ENCODE data around the gene PANK4. TPM values are rescaled to one million over a fixed set of nuclear protein-coding genes. Genes with fewer than 3 reads are reported as not detected.

Gene PANK4
- total and polyA plus RNA-seq, 12 donors, result 26.1 to 56.4 (median 34.5) TPM

DNA sequence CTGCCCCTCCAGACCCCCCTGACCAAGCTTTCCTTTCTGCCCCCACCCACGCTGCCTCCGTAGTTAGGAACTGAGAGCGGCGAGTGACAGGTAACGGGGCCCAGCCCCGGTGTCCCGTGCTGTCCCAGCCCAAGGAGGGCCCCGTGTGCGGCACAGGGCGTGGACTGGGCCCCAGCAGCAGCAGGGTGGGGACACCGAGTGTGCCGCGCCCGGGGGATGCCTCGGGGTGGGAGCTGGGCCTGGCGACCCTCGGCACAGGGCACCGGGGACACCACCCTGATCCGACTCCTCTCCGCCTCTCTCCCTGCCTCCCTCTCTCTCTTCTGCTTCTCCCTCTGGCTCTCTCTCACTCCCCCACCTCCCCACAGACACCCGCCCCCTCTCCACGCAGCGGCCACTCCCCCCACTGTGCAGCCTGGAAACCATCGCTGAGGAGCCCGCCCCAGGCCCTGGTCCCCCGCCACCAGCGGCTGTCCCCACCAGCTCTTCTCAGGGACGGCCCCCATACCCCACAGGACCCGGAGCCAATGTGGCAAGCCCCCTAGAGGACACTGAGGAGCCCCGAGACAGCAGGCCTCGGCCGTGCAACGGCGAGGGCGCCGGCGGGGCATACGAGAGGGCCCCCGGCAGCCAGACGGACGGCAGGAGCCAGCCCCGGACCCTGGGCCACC, 22.7 kb downstream of the PANK4 start:
- Histone ChIP-seq H3K36me3 (peaks cover 0 to 16% (median 8%) of the 10 kb centered on the region in 9 donors), H3K27ac (no peak overlapping the region), H3K4me1 (peaks cover 0 to 31% (median 12%) of the 10 kb centered on the region in 9 donors), H3K27me3 (peaks cover 3 to 62% (median 54%) of the 10 kb centered on the region in 7 donors), H3K9me3 (no peaks in the 10 kb centered on the region), H3K4me3 (no peak overlapping the region)
- intact Hi-C loops (cut with DNase I), result no loop called here
- DNase-seq (no peak), ATAC-seq (no peak)
- TF ChIP-seq, protein P1, sequence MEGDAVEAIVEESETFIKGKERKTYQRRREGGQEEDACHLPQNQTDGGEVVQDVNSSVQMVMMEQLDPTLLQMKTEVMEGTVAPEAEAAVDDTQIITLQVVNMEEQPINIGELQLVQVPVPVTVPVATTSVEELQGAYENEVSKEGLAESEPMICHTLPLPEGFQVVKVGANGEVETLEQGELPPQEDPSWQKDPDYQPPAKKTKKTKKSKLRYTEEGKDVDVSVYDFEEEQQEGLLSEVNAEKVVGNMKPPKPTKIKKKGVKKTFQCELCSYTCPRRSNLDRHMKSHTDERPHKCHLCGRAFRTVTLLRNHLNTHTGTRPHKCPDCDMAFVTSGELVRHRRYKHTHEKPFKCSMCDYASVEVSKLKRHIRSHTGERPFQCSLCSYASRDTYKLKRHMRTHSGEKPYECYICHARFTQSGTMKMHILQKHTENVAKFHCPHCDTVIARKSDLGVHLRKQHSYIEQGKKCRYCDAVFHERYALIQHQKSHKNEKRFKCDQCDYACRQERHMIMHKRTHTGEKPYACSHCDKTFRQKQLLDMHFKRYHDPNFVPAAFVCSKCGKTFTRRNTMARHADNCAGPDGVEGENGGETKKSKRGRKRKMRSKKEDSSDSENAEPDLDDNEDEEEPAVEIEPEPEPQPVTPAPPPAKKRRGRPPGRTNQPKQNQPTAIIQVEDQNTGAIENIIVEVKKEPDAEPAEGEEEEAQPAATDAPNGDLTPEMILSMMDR (IDR thresholded peaks at IDR 0.05), result no peak
- 31 to 44% methylated on average over 35 to 42 of the region's 42 CpGs for WGBS, 2 donors

DNA sequence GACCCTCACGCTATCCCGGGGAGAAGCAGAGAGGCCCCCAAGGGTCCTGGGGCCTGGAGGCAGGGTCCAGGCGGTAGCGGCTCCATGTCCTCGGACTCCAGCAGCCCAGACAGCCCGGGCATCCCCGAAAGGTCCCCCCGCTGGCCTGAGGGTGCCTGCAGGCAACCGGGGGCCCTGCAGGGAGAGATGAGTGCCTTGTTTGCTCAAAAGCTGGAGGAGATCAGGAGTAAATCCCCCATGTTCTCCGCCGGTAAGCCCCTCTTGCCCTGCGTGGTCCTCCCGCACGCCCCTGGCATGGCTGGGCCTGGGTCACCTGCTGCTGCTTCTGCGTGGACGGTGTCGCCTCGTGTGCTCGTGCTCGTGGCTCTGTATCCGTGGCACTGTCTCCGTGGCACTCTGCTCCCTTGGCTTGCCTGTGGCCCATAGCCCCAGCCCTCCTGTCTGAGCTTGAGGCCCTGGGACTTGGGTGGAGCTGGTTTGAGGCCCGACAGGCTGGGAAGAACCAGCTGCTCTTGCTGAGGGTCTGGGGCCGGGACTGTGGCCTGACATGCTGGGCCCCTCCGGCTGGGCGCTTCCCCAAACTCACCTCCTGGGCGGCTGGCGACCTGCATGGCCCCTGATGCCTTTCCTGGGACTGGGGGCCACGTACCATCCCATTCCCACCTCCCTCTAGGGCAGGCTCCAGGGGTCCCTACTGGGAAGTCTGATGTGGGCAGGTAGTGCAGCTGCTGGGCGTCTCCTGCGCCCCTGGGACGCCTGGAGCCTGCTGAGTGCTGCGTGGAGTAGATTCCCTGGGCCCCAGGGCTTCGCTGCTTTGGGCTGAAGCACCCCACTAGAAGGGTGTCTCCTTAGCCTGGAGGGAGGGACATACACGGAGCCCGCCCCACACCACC, 23.5 kb downstream of the PANK4 start:
- H3K27me3 ChIP-seq, result peaks cover 3 to 69% (median 60%) of the 10 kb centered on the region in 7 donors
- intact Hi-C loops (cut with DNase I), result no loop called here
- 74 to 76% methylated on average over 36 of the region's 36 CpGs for WGBS, 2 donors
- H3K4me1 ChIP-seq, result peaks cover 0 to 31% (median 12%) of the 10 kb centered on the region in 9 donors
- TF ChIP-seq, protein P1 (IDR thresholded peaks at IDR 0.05), result no peak
- ATAC-seq (no peak), DNase-seq (no peak)
- H3K9me3 ChIP-seq, result no peaks in the 10 kb centered on the region
- no peak overlapping the region for H3K4me3 ChIP-seq
- no peak overlapping the region for H3K27ac ChIP-seq
- H3K36me3 ChIP-seq, result peaks cover 0 to 9% (median under 1%) of the 10 kb centered on the region in 9 donors

DNA sequence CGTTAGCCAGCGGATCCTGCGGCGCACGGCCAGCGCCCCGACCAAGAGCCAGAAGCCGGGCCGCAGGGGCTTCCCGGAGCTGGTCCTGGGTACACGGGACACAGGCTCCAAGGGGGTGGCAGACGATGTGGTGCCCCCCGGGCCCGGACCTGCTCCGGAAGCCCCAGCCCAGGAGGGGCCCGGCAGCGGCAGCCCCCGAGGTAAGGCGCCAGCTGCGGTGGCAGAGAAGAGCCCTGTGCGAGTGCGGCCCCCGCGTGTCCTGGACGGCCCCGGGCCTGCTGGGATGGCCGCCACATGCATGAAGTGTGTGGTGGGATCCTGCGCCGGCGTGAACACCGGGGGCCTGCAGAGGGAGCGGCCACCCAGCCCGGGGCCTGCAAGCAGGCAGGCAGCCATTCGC, 24.2 kb downstream of the PANK4 start:
- peaks cover 0 to 2% (median 0%) of the 10 kb centered on the region in 9 donors for H3K36me3 ChIP-seq
- H3K9me3 ChIP-seq, result no peaks in the 10 kb centered on the region
- ATAC-seq (no peak), DNase-seq (no peak)
- WGBS, 2 donors, result 84 to 85% methylated on average over 34 of the region's 34 CpGs
- no peak overlapping the region for H3K27ac ChIP-seq
- intact Hi-C loops (cut with DNase I), result no loop called here
- TF ChIP-seq, protein P1 (IDR thresholded peaks at IDR 0.05), result no peak
- H3K4me3 ChIP-seq, result no peak overlapping the region
- peaks cover 0 to 31% (median 12%) of the 10 kb centered on the region in 9 donors for H3K4me1 ChIP-seq
- H3K27me3 ChIP-seq, result peaks cover 3 to 70% (median 60%) of the 10 kb centered on the region in 7 donors

DNA sequence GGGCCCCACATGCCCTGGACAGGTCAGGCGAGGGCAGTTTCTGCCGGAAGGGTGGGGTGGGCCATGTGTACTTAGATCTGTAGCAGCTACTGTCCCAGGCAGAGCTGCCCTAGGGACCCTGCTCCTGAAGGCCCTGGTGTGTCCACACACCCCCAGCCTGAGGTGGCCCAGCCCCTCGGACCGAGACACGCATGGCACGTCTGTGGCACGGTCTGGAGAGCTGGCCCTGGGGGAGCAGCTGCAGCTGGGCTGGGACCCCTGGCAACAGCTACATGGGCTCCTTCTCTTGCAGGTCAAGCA, 24.6 kb downstream of the PANK4 start:
- 64 to 65% methylated on average over 7 of the region's 7 CpGs for WGBS, 2 donors
- H3K4me3 ChIP-seq, result no peak overlapping the region
- DNase-seq, result no peak
- H3K4me1 ChIP-seq, result peaks cover 0 to 26% (median 11%) of the 10 kb centered on the region in 9 donors
- intact Hi-C loops (cut with DNase I), result no loop called here
- no peak for ATAC-seq
- no peaks in the 10 kb centered on the region for H3K9me3 ChIP-seq
- H3K27ac ChIP-seq, result no peak overlapping the region
- peaks cover 3 to 70% (median 60%) of the 10 kb centered on the region in 7 donors for H3K27me3 ChIP-seq
- TF ChIP-seq, protein P1 (IDR thresholded peaks at IDR 0.05), result no peak
- H3K36me3 ChIP-seq, result no peaks in the 10 kb centered on the region

Data from heart right ventricle (tissue), 16 donors.